Measurements from ENCODE around the gene WHRN. TPM values are rescaled to one million over a fixed set of nuclear protein-coding genes. Genes with fewer than 3 reads are reported as not detected.

The WHRN gene
- total and polyA plus RNA-seq, 2 of the 8 experiments (the other 6 are each of a cell fraction or from before 2014, with no cell fraction given), result 4.4 to 7.7 TPM

DNA sequence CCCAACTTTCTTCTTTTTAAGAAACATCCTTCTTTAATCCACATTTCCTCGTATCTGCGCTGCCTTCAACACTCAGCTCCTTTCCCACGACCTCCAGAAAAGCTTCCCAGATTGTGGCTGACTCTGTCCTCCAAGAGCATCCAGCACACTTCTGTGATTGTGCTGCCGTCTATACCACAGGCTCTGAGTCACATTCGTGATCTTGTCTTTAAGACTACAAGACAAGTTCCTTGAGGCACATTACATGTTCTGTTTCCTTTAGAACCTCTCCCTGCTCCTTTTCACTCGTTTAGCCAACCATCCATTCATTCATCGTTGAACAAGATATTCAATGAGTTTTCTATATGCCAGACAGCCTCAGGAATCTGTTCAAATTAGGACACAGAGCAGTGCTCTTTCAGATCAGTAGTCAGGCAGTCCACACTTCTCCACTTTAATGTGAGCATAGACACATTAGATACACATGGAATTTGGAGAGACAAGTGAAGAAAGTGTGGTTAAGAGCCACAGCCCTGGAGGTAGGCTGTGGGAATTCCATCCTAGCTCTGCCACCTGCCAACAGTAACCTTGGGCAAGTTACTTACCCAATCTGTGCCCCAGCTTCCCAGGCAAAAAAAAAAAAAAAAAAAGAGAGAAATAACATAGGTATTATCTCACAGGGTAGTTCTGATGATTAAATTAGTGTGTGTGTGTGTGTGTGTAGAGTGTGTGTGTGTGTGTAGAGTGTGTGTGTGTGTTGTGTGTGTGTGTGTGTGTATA lies 18.9 kb downstream of the WHRN start:
- Histone ChIP-seq H3K4me2 (ENCODE audit: insufficient read depth in 1 of 2, low read depth in 2 of 2, low read length in 2 of 2) (no peak overlapping the region), H3K4me3 (ENCODE audit: extremely low read depth in 1 of 4, insufficient read depth in 2 of 4, low read depth in 3 of 4, low read length in 4 of 4) (no peak overlapping the region), H4K20me1 (replicated peaks in 1 of 2; ENCODE audit: control insufficient read depth in 1 of 2, insufficient read depth in 2 of 2, low read length in 2 of 2) (no peaks in the 10 kb centered on the region), H2BK5ac (ENCODE audit: low read depth, low read length) (no peak overlapping the region), H3K23me2 (ENCODE audit: low read depth, low read length) (no peaks in the 10 kb centered on the region; the same call in 1 of the 2 replicates), H4K91ac (replicated peaks; ENCODE audit: insufficient read length, low read length) (no peak overlapping the region), H3K27ac (ENCODE audit: low read depth, low read length) (no peak overlapping the region), H3K56ac (replicated peaks; ENCODE audit: insufficient read length, low read depth, low read length) (no peak overlapping the region), H3K79me2 (ENCODE audit: control insufficient read depth in 1 of 2, insufficient read depth in 2 of 2, low read length in 2 of 2) (no peaks in the 10 kb centered on the region), H3K4me1 (replicated peaks in 1 of 4; ENCODE audit: control insufficient read depth in 3 of 4, insufficient read depth in 4 of 4, low read length in 3 of 4) (no peaks in the 10 kb centered on the region; a peak in 3 of 7 replicates), H3K9me3 (ENCODE audit: insufficient read depth in 2 of 2, low read depth in 1 of 2, low read length in 1 of 2) (no peaks in the 10 kb centered on the region), H3K27me3 (replicated peaks in 1 of 4; ENCODE audit: control insufficient read depth in 3 of 4, extremely low read depth in 1 of 4, insufficient read depth in 3 of 4, low read length in 3 of 4) (no peaks in the 10 kb centered on the region), H2AK5ac (ENCODE audit: low read depth, low read length) (no peak overlapping the region), H2BK120ac (replicated peaks; ENCODE audit: low read depth, low read length) (no peak overlapping the region), H2BK15ac (ENCODE audit: low read length) (no peak overlapping the region), H3K18ac (ENCODE audit: extremely low read depth, low read length) (no peak overlapping the region), H2BK12ac (ENCODE audit: low read depth, low read length) (no peak overlapping the region), H3K9ac (replicated peaks in 1 of 4; ENCODE audit: extremely low read depth in 1 of 4, low read depth in 3 of 4, low read length in 3 of 4) (no peak overlapping the region), H4K8ac (ENCODE audit: extremely low read depth, insufficient read depth, low read length) (no peak overlapping the region), H4K5ac (ENCODE audit: insufficient read length, low read depth, low read length) (no peak overlapping the region), H3K14ac (ENCODE audit: insufficient read length) (no peak overlapping the region), H3K23ac (ENCODE audit: insufficient read length) (no peak overlapping the region), H2AFZ (ENCODE audit: low read length) (no peak overlapping the region), H3K36me3 (ENCODE audit: control insufficient read depth in 2 of 4, insufficient read depth in 4 of 4, low read length in 3 of 4) (no peaks in the 10 kb centered on the region), H3K79me1 (ENCODE audit: low read depth, low read length) (peaks cover 4% of the 10 kb centered on the region; the same call in 1 of the 2 replicates), H3K4ac (replicated peaks; ENCODE audit: insufficient read length, low read depth, low read length) (no peak overlapping the region), H2BK20ac (ENCODE audit: low read length) (no peak overlapping the region)
- ChIA-PET CTCF (ENCODE audit: partially characterized antibody) (interaction anchor here (0.7 to 7.1 kb wide), 33 partner anchors 9 to 420 kb away, joined by 3 to 89 read pairs (median 5); partner anchors contain the start of gene WHRN), POLR2A (ENCODE audit: partially characterized antibody) (interaction anchor here (1.0 to 3.0 kb wide), 2 partner anchors 13 to 90 kb away, joined by 4 to 10 read pairs; no protein-coding TSS in a partner anchor)
- FAIRE-seq, result no peak
- DNase-seq (ENCODE audit: low read depth in 1 of 2, low spot score in 2 of 2), result no peak
- 89 to 100% methylated on average over 1 to 7 of the region's 7 CpGs for WGBS, 2 experiments (ENCODE audit: extremely low coverage in 1 of 2, insufficient coverage in 1 of 2, insufficient read length in 1 of 2, insufficient replicate concordance in 2 of 2, low coverage in 1 of 2, low lambda C conversion rate in 2 of 2, missing lambda C conversion rate in 1 of 2)
- TF ChIP-seq BRCA1 (IDR thresholded peaks at IDR 0.05; ENCODE audit: low read depth, low read length) (no peak), CBX5 (IDR thresholded peaks at IDR 0.05; ENCODE audit: low read depth, low read length) (no peak), CHD1 (IDR thresholded peaks at IDR 0.05; ENCODE audit: low read depth, low read length) (no peak), SIRT6 (IDR thresholded peaks at IDR 0.05; ENCODE audit: low read length) (no peak), RAD21 (IDR thresholded peaks at IDR 0.05 in 1 of 2, conservative IDR thresholded peaks at IDR 0.05 in 1 of 2; ENCODE audit: low read depth in 2 of 2, low read length in 2 of 2) (no peak), TAF1 (IDR thresholded peaks at IDR 0.05; ENCODE audit: low read depth, low read length) (no peak), JUN (IDR thresholded peaks at IDR 0.05; ENCODE audit: low read depth, low read length) (no peak), KDM1A (IDR thresholded peaks at IDR 0.05; ENCODE audit: borderline replicate concordance, low read length) (no peak), ZNF274 (IDR thresholded peaks at IDR 0.05; ENCODE audit: borderline replicate concordance, extremely low read depth, low read length) (no peak), GABPA (IDR thresholded peaks at IDR 0.05; ENCODE audit: borderline replicate concordance, insufficient read depth, low read length) (no peak), CBX8 (IDR thresholded peaks at IDR 0.05; ENCODE audit: borderline replicate concordance, low read depth, low read length) (no peak), PHF8 (conservative IDR thresholded peaks at IDR 0.05; ENCODE audit: low read depth, low read length) (no peak), SUZ12 (IDR thresholded peaks at IDR 0.05; ENCODE audit: low read length) (no peak)

Data from H1 (cell line).